Peyer's patch (tissue), 4 donors: ENCODE data around the gene ADH7.

ENCODE experiments used
- CTCF ChIP-seq, 6 experiments: fragments of 450-650 bp in 4 of 6; fragments of 200-600 bp in 2 of 6; sonication (generic) in 1 of 6; IDR thresholded peaks; one replicate each; pipeline ENCODE4 v1.5.1; 2017 to 2019; ENCODE audit warnings: antibody characterized with exemption in 6 of 6, mild to moderate bottlenecking in 3 of 6, moderate library complexity in 1 of 6
- POLR2A ChIP-seq, 2 donors: fragments of 450-650 bp; IDR thresholded peaks; one replicate each; pipeline ENCODE4 v1.5.1; 2017; ENCODE audit warnings: antibody characterized with exemption in 2 of 2, mild to moderate bottlenecking in 2 of 2, moderate library complexity in 2 of 2

GRCh38 chr4:99471896-99472295 lies 36.8 kb upstream of the ADH7 start:
- TF ChIP-seq CTCF (IDR thresholded peaks at IDR 0.05) (no peak), POLR2A (IDR thresholded peaks at IDR 0.05) (no peak)
